Fibroblast of lung (primary cell): ENCODE measurements around the gene PTPN21.

Experiments
- EZH2 ChIP-seq: IDR thresholded peaks from 2 replicates; pipeline ENCODE4 v1.5.1; 2012; ENCODE audit warnings: low read length, control low read depth, mild to moderate bottlenecking; ENCODE audit errors: missing control alignments
- TF ChIP-seq, protein P1 (sequence below), 2 donors: IDR thresholded peaks in 1 of 2; conservative IDR thresholded peaks in 1 of 2; 1 replicate in 1 of 2; 2 replicates in 1 of 2; pipeline ENCODE4 v1.5.1; 2011 to 2012; ENCODE audit warnings: low read length in 2 of 2, control low read depth in 1 of 2, inconsistent platforms in 1 of 2, low read depth in 1 of 2, mild to moderate bottlenecking in 1 of 2

DNA sequence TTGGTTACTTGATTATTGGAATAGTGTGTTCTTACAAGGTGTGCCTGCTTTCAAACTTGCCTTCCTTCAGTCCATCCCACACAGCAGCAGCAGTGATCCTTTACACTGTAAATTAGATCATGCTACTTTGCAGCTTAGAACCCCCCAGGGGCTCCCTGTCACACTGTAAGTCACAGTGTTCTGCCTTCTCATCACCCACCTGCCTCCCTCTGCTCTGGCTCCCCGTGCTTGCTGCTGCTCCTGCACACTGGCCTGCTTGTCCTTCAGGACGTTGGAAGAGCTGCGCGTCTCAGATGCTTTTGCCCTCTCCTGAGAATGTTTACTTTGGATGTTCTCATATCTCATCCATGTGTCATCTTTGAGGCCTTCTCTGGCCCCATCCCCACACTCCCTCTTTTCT, 35.4 kb upstream of the PTPN21 start:
- TF ChIP-seq, protein P1, sequence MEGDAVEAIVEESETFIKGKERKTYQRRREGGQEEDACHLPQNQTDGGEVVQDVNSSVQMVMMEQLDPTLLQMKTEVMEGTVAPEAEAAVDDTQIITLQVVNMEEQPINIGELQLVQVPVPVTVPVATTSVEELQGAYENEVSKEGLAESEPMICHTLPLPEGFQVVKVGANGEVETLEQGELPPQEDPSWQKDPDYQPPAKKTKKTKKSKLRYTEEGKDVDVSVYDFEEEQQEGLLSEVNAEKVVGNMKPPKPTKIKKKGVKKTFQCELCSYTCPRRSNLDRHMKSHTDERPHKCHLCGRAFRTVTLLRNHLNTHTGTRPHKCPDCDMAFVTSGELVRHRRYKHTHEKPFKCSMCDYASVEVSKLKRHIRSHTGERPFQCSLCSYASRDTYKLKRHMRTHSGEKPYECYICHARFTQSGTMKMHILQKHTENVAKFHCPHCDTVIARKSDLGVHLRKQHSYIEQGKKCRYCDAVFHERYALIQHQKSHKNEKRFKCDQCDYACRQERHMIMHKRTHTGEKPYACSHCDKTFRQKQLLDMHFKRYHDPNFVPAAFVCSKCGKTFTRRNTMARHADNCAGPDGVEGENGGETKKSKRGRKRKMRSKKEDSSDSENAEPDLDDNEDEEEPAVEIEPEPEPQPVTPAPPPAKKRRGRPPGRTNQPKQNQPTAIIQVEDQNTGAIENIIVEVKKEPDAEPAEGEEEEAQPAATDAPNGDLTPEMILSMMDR (conservative IDR thresholded peaks at IDR 0.05 in 1 of 2, IDR thresholded peaks at IDR 0.05 in 1 of 2; ENCODE audit: low read depth in 1 of 2, low read length in 2 of 2): no peak
- no peak for TF ChIP-seq EZH2
